NCI-H2107 treated with DMSO at 0.1 percent for 48 hours (cell line): ENCODE results near the gene C2.
"Not testable (repeated sequence)": the region's sequence is repeated elsewhere in the genome, so short reads cannot be mapped to it uniquely, and the experiment has no call there.

ENCODE experiments used
- DNase-seq: peaks from one replicate; lab custom pipeline; 2025; ENCODE audit not compliant: unreplicated experiment; lab: John Stamatoyannopoulos, UW

Gene C2

DNA sequence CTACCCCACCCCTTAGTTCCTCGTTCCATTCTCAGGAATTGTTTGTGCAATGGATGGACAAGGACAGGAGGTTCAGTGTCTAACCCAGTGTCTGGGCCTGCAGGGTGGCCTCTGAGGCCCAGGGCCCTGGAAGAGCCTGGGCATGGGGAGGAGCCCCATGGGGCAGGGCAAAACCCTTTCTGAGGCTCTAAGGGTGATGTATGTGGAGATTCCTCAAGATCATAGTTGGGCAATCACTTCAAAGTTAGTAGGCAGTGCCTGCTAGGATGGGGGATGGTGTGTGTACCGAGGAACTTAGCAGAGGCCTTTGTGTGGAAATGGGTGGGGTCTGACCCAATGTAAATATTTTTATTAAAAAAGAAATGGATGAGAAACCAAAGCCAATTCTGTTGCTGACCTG is 6.7 kb upstream of the C2 start:
- no peak for DNase-seq

GRCh38 chr6:31922942-31923341 is 4.6 kb upstream of the C2 start:
- DNase-seq, result peak; percentile 35

DNA sequence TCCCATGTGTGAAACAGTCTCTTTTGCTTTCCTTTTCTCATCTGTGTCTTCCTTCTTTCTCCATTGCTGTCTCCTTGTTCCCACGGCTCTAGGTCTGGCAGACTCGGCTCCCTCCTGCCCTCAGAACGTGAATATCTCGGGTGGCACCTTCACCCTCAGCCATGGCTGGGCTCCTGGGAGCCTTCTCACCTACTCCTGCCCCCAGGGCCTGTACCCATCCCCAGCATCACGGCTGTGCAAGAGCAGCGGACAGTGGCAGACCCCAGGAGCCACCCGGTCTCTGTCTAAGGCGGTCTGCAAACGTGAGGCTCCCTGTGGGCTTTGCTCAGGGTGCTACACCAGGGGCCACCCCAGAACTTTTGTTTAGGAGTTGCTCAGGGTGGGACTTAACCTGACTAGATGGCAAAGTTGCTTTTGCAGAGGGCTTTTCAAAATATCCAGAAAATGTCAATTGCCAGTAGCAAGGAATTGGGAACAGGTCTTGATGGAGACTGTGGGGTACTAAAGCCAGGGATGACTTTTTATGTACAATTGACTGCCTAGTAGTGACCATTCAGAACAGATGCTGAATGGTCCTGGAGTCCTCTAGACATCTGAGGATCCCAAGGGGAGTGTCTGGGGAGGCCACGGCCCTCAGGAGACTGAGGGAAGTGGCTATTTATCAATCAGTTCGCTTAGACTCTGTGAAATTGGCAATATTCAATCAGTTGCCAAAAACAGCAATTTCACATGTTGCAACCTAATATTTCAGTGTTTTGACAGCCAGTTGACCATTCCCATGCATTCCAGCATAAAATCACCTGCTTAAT is 550 bp downstream of the C2 start:
- no peak for DNase-seq

DNA sequence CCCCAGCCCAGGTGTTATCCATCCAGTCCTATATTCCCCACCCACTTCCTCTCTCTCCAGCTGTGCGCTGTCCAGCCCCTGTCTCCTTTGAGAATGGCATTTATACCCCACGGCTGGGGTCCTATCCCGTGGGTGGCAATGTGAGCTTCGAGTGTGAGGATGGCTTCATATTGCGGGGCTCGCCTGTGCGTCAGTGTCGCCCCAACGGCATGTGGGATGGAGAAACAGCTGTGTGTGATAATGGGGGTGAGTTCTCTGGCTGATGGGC is 1.1 kb downstream of the C2 start:
- DNase-seq, result no peak

- no peak for DNase-seq
Measured at GRCh38 chr6:31930962-31931361, 3.4 kb downstream of the C2 start.

DNA sequence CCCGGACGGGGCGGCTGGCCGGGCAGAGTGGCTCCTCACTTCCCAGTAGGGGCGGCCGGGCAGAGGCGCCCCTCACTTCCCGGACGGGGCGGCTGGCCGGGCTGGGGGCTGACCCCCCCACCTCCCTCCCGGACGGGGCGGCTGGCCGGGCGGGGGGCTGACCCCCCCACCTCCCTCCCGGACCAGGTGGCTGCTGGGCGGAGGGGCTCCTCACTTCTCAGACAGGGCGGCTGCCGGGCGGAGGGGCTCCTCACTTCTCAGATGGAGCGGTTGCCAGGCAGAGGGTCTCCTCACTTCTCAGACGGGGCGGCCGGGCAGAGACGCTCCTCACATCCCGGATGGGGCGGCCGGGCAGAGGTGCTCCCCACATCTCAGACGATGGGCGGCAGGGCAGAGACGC is 4.6 kb downstream of the C2 start:
- DNase-seq, result not testable (repeated sequence)

- no peak for DNase-seq
Measured at GRCh38 chr6:31933537-31933936, 6.0 kb downstream of the C2 start.

DNA sequence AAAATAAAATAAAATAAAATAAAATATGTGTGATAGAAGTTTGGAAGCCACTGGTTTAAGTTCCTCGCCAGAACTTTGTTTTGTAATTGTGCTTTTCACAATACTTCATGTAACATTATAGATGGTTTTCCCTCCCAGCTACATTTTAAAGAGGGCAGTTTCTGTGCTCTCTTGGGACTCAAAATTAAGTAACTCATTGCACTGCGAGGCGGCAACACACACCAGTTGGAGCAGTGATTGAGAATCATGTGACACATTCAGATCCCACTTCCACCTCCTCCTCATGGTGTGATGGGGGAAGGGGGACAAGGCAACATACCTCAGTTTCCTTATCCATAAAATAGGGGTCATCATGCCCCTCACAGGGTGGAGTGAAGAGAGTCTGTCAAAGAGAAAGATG is 7.5 kb downstream of the C2 start:
- no peak for DNase-seq

GRCh38 chr6:31935823-31936222 is 8.3 kb downstream of the C2 start:
- no peak for DNase-seq

- no peak for DNase-seq
Measured at GRCh38 chr6:31940256-31940664, 12.7 kb downstream of the C2 start.

DNA sequence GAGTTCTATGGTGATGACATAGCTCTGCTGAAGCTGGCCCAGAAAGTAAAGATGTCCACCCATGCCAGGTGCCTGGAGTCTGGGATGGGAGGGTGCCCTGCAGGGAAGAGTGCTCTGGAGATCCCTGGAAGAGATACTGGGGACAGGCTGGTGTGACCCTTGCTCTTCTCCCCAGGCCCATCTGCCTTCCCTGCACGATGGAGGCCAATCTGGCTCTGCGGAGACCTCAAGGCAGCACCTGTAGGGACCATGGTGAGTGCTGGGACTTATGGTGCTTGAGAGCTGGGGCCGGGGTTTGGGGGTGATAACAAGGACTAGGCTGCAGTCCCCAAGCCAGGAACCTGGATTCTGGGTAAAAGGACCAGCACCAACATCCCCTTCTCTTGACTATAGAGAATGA is 16.2 kb downstream of the C2 start:
- no peak for DNase-seq

GRCh38 chr6:31945154-31945506 is 17.6 kb downstream of the C2 start:
- DNase-seq, result no peak

DNA sequence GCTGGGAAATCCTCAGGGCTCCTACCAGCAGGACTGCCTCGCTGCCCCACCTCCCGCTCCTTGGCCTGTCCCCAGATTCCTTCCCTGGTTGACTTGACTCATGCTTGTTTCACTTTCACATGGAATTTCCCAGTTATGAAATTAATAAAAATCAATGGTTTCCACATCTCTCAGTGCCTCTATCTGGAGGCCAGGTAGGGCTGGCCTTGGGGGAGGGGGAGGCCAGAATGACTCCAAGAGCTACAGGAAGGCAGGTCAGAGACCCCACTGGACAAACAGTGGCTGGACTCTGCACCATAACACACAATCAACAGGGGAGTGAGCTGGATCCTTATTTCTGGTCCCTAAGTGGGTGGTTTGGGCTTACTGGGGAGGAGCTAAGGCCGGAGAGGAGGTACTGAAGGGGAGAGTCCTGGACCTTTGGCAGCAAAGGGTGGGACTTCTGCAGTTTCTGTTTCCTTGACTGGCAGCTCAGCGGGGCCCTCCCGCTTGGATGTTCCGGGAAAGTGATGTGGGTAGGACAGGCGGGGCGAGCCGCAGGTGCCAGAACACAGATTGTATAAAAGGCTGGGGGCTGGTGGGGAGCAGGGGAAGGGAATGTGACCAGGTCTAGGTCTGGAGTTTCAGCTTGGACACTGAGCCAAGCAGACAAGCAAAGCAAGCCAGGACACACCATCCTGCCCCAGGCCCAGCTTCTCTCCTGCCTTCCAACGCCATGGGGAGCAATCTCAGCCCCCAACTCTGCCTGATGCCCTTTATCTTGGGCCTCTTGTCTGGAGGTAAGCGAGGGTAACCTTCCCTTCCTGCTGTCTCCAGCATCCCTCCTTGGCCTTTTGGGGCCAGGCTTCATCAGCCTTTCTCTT is 18.2 kb downstream of the C2 start, which contains the start of gene CFB:
CFB (plus strand) TSS at position 589 of the 863 bp plus-strand sequence; CDS start at position 716, 127 bp downstream.
- no peak for DNase-seq

- DNase-seq, result no peak
Measured at GRCh38 chr6:31946370-31946885, 18.9 kb downstream of the C2 start.

GRCh38 chr6:31947070-31947675 is 19.7 kb downstream of the C2 start:
- DNase-seq, result no peak

DNA sequence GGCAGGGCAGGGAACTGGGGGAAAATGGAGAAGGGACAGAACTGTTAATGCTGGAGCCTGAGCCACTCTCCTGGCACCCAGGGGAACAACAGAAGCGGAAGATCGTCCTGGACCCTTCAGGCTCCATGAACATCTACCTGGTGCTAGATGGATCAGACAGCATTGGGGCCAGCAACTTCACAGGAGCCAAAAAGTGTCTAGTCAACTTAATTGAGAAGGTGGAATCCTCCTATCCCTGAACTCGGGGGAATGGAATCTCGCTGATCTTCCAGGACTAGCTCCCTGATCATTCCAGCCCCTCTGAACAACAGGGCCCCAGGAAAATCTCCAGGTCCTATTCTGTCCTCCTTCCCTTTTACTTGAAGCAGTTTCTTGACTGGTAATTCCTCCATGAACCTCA is 20.3 kb downstream of the C2 start:
- DNase-seq, result no peak

DNA sequence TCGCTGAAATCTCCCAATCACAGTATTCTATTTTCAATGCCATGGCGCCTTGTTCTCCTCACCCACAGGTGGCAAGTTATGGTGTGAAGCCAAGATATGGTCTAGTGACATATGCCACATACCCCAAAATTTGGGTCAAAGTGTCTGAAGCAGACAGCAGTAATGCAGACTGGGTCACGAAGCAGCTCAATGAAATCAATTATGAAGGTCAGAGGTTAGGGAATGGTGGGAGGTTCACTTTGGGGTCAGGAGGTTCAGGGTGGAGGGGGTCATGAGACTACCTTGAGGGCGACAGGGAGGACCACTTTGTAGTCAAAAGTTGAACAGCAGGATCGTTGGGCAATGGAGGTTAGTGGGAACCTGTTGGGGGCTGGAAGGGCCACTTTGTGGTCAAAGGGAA is 20.8 kb downstream of the C2 start:
- no peak for DNase-seq

DNA sequence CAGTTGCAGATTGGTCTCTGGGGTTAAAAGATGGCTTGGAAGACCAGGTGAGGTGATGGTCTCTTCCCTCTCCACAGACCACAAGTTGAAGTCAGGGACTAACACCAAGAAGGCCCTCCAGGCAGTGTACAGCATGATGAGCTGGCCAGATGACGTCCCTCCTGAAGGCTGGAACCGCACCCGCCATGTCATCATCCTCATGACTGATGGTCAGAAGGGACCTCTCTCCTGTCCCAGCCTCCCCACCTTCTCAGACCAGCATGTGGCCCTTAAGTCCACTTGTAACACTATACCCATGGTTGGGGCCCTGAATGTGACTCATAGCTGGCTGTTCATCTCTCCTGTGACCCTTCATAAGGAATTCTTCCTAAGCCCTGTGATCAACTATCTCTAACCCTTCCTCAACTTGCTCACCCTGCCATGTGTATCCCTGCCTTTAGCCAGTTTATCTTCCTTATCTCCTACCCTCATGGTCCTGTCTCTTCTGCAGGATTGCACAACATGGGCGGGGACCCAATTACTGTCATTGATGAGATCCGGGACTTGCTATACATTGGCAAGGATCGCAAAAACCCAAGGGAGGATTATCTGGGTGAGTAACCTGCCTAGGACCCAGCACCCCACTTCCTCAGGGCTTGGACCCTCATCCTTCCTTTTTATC is 21.4 kb downstream of the C2 start:
- no peak for DNase-seq

DNA sequence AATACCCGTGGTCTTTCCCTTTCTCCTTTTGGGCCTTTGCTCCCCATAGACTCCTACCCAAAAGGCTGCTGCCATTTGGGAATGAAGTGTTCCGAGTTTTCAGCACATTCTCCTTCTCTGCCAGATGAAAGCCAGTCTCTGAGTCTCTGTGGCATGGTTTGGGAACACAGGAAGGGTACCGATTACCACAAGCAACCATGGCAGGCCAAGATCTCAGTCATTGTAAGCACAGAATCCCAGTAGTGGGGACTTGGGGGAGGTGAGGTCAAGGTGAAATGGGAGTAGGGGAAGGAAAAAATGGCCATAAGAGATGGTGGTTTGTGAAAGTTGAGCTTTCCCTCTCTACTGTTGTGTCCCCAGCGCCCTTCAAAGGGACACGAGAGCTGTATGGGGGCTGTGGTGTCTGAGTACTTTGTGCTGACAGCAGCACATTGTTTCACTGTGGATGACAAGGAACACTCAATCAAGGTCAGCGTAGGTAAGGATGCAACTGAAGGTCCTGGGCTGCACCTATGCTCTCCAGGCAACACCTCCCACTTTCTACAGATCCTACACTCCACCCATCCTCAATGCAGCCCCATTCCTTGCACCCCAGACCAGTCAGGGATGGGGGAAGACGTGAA is 22.5 kb downstream of the C2 start:
- DNase-seq, result no peak

DNA sequence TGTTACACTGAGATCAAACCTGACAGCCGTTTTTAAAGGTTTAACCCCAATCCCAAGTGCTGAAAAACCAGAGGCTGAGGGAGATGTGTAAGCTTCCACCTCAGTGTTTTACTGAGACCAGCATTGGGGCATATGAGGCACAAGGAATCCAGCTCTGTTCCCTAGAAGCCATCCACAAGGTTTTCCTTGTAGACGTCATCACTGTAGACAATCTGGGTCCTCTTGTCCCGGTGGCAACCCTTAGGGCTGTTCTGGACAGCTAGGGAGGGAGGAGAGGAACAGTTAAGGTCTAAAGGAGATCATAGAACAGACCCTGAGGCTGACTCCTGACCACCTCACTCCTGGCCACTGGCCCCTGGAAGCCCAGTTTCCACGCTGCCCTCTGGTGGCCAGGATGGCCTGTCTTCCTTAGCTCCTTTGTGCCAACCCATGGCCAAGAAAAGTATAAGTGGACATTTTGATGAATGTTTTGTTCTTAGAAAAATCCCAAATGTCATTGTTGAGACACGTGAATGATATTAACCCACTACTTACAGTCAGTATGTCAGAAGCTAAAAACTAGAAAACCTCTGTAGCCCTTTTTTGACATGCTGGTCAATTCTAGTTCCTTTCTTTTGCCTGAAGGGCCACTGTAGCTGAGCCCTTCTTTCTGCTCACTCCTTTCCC is 24.8 kb downstream of the C2 start:
- DNase-seq, result no peak
